MG63 (cell line): ENCODE results near the gene ITGB7. TPM values are rescaled to one million over a fixed set of nuclear protein-coding genes. Genes with fewer than 3 reads are reported as not detected.

Source experiments
- DNase-seq: peaks from one replicate; pipeline ENCODE4 v3.0.0-alpha.2; 2020
- H3K27me3 ChIP-seq: fragments of 250-450 bp; sonication (Bioruptor Pico); 2 replicates; pipeline ENCODE4 v1.5.1; 2020; ENCODE audit warnings: mild to moderate bottlenecking, moderate library complexity
- H3K36me3 ChIP-seq: fragments of 250-450 bp; sonication (Bioruptor Pico); 2 replicates; pipeline ENCODE4 v1.5.1; 2020; ENCODE audit warnings: mild to moderate bottlenecking, moderate library complexity
- H3K4me3 ChIP-seq: fragments of 250-450 bp; sonication (Bioruptor Pico); 2 replicates; pipeline ENCODE4 v1.5.1; 2020; ENCODE audit warnings: mild to moderate bottlenecking, moderate library complexity
- H3K9me3 ChIP-seq: fragments of 250-450 bp; sonication (Bioruptor Pico); 2 replicates; pipeline ENCODE4 v1.5.1; 2020; ENCODE audit warnings: mild to moderate bottlenecking, moderate library complexity
- total RNA-seq: library from RNA; depleted of rRNA; stranded (reverse); fragments of >200 nt; shearing (Covaris generic); gene quantifications from 2 replicates; pipeline ENCODE4 v1.2.3, GENCODE V29; 2014; ENCODE audit warnings: low replicate concordance

ITGB7 gene
- total RNA-seq, 1 experiment from 2014 or later: not detected

DNA sequence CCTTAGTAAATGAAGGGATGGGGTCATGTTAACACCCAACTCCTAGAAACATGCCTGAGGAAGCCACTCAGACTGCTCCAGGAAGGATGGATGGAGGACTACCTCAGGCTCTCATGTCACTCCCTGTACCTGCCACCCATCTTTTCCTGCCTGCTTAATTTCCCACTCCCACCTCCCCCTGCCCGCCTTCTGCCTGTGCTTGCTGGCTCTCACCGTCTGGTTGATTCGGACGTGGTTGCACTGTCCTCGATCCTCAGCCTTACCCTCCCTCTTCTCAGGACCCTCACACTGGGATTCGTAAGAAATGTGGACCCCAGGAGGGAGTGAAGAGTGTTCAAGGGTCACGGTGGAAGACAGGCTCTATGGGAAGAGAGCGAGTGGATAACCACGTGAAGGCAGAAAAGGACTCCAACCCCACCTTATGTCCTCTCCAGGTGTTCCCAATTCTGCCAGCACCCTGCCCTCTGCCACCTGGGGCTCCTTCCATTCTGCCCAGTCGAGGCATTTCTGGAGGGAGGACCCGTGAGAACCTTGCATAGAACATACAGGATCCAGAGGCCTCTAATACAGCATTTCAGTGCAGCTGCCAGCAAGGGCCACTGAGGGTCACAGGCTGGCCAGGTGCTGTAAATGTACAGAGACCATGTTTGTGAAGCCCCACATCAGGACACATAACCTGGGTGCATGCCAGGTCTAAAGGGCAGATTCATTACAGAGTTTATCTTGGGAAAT is 12.9 kb downstream of the ITGB7 start:
- H3K27me3 ChIP-seq: no peaks in the 10 kb centered on the region
- no peak for DNase-seq

DNA sequence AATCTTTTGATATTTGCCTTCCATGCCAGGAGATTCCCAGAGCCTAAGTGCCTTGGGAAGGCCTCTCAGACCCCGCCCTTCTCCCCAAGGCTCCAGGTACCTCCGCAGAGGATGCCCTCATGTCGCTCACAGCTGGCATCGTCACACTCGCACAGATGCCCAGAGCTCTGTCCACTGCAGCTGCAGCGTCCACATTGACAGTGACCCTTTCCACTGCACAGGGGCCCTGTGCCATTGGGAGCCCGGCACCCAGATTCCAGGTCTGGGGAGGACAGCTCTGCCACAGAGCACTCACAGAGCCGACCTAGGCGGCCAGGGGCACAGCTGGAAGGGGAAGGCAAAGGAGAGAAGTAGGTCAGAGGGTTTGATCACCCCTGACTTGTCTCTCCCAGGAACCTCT is 14.0 kb downstream of the ITGB7 start:
- no peak for DNase-seq
- Histone ChIP-seq H3K36me3 (peaks cover 8% of the 10 kb centered on the region), H3K4me3 (no peak overlapping the region), H3K9me3 (no peaks in the 10 kb centered on the region), H3K27me3 (no peaks in the 10 kb centered on the region)

More for the DNA sequence above, 12.9 kb downstream of the ITGB7 start:
- no peaks in the 10 kb centered on the region for H3K9me3 ChIP-seq
- H3K4me3 ChIP-seq: no peak overlapping the region
- peaks cover 3% of the 10 kb centered on the region; the same call in 1 of the 2 replicates for H3K36me3 ChIP-seq

DNA sequence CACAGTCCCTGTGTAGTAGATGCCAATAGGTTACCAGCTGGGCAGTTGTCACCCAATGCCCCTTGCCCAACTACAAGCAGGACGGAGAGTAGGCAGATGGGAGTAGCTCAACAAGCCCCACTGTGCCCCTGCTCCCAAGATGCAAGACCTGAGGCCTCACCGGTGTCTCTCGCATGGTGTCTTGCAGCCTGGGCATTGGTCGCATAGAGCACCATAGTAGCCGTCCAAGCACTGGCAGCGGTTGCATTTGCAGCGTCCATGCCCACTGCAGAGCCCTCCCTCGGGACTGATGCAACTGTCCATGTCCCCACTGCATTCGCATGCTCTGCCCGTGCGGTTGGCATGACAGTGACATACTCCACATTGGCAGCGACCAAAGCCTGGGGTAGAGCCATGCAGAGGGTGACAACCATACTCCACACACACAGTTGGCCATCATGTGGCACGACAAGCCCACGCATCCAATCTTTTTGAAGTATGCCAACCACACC is 14.5 kb downstream of the ITGB7 start:
- Histone ChIP-seq H3K4me3 (no peak overlapping the region), H3K9me3 (no peaks in the 10 kb centered on the region), H3K27me3 (no peaks in the 10 kb centered on the region), H3K36me3 (peaks cover 13% of the 10 kb centered on the region)
- DNase-seq: no peak

DNA sequence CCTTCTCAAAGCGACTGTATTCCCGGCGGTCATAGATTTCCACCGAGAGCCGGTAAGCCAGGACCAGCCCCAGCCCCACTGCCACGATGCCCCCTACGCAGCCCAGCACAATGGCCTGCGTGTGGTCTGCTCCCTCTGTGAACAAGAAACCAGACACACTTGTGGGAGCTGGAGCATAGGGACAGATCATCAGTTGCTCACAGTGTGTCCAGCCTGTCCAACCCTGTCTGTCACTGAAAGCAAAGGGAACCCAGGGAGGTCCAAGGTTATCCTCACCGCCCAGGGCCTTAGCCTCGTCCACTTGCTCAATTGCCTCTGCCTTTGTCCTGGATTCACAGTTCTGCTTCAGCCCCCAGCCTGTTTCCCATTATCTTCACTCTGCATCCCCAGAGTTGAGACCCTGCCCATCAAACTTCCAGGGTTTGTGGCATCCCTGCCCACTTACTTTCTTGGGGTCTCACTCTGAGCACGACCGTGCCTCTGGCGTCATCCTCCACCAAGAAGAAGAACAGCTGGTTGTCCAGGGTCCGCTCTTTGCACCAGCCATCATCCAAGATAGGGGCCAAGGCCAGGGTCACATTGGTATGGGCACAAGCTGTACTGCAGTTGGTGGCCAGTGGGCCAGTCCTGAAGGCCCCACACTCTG is 15.0 kb downstream of the ITGB7 start:
- no peaks in the 10 kb centered on the region for H3K9me3 ChIP-seq
- DNase-seq: no peak
- H3K27me3 ChIP-seq: no peaks in the 10 kb centered on the region
- peaks cover 18% of the 10 kb centered on the region for H3K36me3 ChIP-seq
- H3K4me3 ChIP-seq: no peak overlapping the region

DNA sequence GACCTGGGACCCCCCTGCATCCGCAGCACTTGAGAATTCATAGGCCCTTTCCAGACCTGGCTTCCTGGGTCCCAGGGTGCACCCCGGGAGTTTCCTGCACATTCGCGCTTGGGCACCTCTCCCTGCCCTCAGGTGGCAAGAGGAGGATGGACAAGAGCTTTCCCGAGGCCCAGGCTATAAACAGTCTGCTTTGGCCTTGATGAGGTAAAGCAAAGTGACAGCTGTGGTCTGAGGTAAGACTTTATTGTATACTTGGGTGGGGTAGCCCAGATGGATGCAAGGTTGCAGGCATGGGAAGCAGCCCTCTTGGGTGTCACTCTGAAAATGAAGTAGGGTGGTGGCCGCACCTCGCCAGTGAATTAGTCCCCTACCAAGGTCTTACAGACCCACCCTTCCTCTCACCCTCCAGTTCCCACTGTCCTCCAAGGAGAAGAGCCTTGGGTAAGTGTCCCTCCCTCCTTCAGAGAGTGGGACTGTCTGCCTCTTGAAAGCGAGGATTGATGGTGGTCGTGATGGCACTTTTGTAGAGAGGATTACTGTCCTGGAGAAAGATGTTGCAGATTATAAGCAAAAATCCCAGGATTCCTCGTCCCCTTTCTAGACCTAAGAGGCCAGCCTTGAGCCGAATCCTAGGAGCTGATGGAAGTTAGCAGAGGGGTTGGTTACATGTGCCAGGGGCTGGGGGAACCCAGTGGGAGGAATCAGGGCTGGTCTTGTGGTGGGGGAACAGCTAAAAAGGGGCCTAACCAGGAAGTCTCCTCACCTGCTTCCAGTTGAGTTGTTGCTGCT is 15.8 kb downstream of the ITGB7 start:
- Histone ChIP-seq H3K36me3 (peaks cover 25% of the 10 kb centered on the region), H3K27me3 (no peaks in the 10 kb centered on the region), H3K4me3 (no peak overlapping the region), H3K9me3 (no peaks in the 10 kb centered on the region)
- no peak for DNase-seq

DNA sequence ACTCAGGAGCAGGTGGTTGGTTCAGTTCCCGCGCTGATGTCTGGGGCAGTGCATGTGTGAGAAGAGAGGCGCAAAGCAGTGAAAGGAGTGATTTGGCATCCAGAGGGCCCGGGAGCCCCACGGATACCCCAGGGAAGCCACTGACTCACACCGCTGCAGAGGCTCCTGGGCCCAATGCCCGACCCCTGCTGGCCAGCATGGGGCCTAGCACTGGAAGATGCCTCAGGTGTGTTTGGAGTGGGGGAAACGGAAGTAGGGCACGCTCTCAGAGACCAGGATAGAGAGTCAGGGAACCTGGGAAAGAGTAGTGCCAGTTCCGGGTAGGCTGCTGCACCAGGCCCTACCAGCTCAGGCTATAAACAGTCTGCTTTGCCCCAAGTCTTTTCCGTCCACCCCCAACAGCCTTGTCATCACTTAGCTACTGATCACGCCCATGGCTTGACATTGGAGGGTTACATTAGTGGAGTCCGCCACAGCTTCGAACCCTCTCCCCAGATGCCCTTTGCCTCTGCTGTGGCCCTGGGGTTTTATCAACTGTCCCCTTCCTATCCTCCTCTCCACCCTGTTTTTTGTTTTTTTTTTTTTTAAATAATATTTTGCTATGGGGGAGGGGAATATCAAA is 16.8 kb downstream of the ITGB7 start:
- H3K36me3 ChIP-seq: peaks cover 36% of the 10 kb centered on the region
- peak; percentile 70 for DNase-seq
- H3K27me3 ChIP-seq: no peaks in the 10 kb centered on the region
- H3K4me3 ChIP-seq: no peak overlapping the region
- H3K9me3 ChIP-seq: no peaks in the 10 kb centered on the region

DNA sequence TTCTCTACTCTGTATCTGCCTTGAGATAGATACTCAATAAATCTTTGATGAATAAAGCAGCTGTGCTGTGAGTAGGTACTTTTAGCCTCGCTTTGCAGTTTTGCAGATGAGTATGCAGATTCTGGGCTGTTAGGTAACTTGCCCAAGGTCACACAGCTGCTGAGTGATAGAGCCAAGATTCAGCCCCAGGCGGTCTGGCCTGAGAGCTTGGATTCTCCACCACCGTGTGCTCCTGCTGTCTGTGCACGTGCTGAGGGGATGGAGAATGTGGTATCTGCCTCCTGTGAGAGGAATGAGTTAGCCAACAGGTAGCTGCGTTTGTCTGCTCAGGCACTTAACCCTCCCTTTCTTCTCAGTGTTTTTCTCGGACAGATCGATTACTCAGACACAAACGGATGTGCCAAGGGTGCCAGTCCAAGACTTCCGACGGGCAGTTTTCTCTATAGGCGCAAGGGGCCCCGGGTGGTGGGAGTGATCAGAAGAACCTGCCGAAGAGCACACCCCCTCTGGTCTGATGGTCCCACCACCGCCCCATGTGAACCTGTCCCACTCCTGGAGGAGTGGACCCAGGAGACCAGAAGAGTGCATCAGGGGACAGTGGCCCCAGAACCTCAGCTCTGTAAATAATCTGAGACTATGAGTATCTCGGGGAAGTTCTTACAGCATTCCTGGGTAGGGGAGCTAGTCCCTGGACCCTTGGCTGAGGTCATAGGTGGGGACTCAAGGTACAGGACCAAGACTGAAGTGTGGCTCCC is 19.7 kb downstream of the ITGB7 start:
- H3K36me3 ChIP-seq: peaks cover 63% of the 10 kb centered on the region
- H3K4me3 ChIP-seq: no peak overlapping the region
- no peaks in the 10 kb centered on the region for H3K9me3 ChIP-seq
- no peak for DNase-seq
- no peaks in the 10 kb centered on the region for H3K27me3 ChIP-seq

DNA sequence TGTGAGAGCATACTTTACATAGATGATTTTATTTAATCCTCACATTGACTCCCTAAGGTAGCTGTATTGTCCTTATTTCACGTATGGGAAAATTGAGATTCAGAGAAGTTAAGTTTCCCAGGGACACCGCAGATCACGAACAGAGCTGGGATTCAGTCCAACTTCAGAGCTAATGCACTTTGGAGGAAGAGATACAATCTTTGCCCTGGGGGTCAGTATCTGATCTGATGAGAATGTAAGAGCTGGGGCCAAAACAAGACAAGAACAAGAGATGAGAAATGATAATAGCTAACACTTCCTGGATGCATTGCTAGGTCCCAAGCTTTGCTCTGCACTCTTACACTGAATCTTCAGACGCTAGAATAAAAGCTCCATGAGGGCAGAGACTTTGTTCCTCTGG is 20.3 kb downstream of the ITGB7 start:
- no peaks in the 10 kb centered on the region for H3K27me3 ChIP-seq
- no peak for DNase-seq
- H3K9me3 ChIP-seq: no peaks in the 10 kb centered on the region
- no peak overlapping the region for H3K4me3 ChIP-seq
- peaks cover 69% of the 10 kb centered on the region for H3K36me3 ChIP-seq

DNA sequence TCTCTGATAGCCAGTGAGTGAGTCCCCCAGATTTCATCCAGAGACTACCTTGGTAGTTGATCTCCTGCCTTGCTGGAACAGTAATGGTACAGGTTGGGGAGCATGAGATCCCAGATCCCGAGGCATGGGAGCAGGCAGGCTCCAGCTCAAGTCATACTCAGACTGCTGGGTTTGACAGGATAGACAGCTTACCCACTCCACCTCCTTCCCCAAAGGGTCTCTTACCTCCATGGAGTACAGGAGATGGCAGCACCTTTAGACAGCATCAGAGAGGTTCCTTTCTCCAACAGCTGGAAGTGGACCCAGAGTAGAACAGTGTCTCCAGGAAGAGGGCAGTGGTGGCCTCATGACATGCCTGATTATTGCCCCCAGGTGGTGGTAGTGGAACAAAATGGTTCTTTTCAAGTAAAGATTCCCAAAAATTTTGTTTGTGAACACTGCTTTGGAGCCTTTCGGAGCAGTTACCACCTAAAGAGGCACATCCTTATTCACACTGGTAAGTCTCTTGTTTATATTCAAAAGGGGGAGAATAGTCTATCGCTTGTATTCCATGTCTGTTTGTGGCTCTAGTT is 21.4 kb downstream of the ITGB7 start:
- DNase-seq: no peak
- Histone ChIP-seq H3K9me3 (no peaks in the 10 kb centered on the region), H3K27me3 (no peaks in the 10 kb centered on the region), H3K36me3 (peaks cover 71% of the 10 kb centered on the region), H3K4me3 (no peak overlapping the region)

DNA sequence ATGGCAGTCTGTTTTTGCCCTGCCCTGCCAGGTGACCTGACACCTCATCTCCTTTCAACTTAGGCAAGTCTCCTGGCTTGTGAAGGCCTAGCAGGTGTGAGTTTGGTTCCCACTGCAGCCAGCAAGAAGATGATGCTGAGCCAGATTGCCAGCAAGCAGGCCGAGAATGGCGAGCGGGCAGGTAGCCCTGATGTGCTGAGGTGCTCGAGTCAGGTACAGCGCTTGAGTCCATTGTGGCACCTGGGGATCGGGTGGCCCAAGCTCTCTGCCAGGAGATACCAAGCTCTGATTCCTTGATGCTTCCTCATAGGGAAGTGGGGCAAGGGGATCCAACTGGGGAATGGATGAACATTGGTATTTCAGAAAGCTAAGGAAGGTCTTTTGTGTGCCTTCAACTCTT is 22.2 kb downstream of the ITGB7 start:
- H3K27me3 ChIP-seq: no peaks in the 10 kb centered on the region
- H3K4me3 ChIP-seq: no peak overlapping the region
- H3K36me3 ChIP-seq: peaks cover 71% of the 10 kb centered on the region
- no peak for DNase-seq
- H3K9me3 ChIP-seq: no peaks in the 10 kb centered on the region

DNA sequence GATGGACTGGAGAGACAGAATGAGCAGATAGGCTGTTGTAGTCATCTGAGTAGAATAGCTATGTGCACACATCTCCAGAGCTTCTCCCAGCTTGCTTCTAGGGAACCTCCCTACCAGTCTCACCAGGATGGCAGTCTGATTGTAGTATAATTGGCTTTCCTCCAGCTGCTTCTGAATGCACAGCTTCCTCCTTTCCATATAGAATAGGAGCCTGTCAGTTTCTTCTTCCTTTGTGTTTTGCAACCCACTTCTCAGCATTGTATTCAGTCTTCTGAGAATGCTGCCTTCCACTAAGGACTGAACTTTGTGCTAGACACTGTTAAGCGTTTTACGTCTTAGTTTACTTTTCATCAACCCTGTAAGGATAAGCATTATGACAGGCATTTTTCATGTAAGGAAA is 24.1 kb downstream of the ITGB7 start:
- H3K27me3 ChIP-seq: no peaks in the 10 kb centered on the region
- no peak for DNase-seq
- peaks cover 65% of the 10 kb centered on the region for H3K36me3 ChIP-seq
- no peaks in the 10 kb centered on the region for H3K9me3 ChIP-seq
- H3K4me3 ChIP-seq: no peak overlapping the region

DNA sequence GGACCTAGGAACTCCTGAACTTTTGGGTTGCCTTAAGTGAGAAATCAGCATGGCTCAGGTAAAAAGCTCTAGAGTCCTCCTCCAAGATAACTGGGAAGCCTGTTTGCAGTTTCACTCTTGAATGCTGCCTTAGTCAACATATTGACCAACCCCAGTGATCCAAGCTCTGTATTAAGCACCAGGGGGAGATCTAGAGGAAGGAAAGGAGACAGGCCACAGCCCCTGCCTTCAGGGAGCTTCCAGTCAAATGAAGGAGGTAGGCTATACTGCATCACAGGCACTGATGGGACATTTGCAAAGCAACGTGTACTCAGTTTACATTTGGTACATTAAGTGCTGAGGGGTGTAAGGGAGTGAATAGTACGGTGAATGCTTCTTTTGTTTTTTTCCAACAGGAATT is 25.1 kb downstream of the ITGB7 start:
- no peak for DNase-seq
- Histone ChIP-seq H3K36me3 (peaks cover 55% of the 10 kb centered on the region), H3K27me3 (no peaks in the 10 kb centered on the region), H3K9me3 (no peaks in the 10 kb centered on the region), H3K4me3 (peak overlapping the region; percentile 96)

DNA sequence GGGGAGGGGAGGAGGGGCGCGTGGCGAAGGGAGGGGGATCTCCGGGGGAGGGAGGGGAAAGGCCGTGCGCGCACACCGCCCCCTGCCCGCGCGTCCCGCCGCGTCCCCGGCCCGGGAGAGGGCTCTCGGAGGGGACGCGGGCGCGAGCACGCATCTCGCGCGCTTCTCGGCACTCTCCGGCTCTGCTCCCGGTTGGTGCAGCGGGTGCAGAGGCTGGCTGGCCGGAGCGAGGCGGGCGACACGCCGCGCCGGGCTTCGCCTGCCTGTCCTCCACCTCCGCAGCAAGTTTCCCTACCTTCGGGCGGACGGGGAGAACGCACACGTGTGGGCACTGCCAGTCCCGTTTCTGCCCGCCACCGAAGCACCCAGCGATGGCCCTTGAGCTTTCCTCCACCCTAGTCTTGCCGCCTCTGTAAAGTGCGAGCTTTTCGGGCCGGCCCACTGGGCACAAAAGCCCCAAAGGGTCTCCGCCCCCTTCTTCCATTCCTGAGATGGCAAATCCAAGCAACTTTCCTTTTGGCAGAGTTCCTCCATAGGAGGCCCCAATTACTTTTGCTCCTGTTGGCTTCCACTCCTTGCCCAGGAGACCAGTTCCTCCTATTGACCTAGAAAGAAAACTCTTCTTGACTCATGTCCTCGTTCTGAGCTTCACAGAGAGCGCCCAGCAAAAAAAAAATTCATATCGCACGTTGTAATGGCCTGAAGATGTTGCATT is 26.0 kb downstream of the ITGB7 start:
- Histone ChIP-seq H3K9me3 (no peaks in the 10 kb centered on the region), H3K27me3 (no peaks in the 10 kb centered on the region), H3K4me3 (peak overlapping the region; percentile 96), H3K36me3 (peaks cover 46% of the 10 kb centered on the region)
- peak; percentile 84 for DNase-seq

DNA sequence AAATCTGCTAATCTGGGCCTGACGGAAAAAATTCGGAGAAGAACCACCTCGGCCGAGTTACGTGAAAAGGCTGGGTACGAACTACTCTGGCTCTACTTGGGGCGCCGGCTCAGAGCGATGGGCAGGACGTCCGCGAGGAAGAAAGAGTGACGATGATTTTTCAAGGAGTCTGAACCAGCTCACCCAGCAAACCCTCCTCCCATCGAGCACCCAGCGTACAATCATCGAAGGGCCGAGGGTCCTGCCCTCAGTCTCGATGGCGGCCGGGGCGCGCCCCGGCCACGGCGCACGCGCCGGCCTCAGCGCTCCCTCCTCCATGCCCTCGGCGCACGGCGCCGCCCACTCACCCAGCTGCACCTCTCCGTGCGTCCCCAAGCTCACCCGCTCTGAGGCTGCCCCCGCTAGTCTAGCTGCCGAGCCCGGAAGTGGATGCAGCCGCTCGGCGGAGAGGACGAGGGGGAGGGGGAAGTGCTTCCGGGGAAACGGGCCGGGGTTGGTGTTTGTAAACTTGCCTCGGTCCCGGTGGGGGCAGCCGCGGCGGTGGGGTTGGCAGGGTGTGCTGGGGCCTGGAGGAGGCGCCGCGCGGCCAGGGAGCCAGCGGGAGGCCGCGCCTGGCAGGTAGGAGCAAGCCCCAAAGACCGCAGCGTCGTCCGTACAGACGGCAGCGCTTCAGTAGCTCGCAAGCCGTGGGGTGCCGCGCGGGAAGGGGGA is 26.7 kb downstream of the ITGB7 start, which contains the start of the genes CSAD and ZNF740:
Gene CSAD (minus strand): TSS at position 706 of the 711 bp plus-strand sequence. CDS start 7,455 bp downstream, outside the sequence.
Gene ZNF740 (plus strand): TSS at position 503 of the 711 bp plus-strand sequence. CDS start 1,262 bp downstream, outside the sequence.
- no peaks in the 10 kb centered on the region for H3K9me3 ChIP-seq
- H3K36me3 ChIP-seq: peaks cover 39% of the 10 kb centered on the region
- DNase-seq: peak; percentile 99

More for the DNA sequence above, 26.7 kb downstream of the ITGB7 start, which contains the start of the genes CSAD and ZNF740:
- Histone ChIP-seq H3K27me3 (no peaks in the 10 kb centered on the region), H3K4me3 (peak within 1 kb of the TSS; percentile 96)
